GM12874 (cell line): ENCODE measurements around the gene FOXF2.

ENCODE experiments used
- TF ChIP-seq, protein P1 (sequence below): IDR thresholded peaks from 2 replicates; pipeline ENCODE4 v1.5.1; 2011; ENCODE audit warnings: low read depth, mild to moderate bottlenecking, control low read depth, low read length, moderate library complexity; ENCODE audit not compliant: insufficient read depth

Gene FOXF2

GRCh38 chr6:1403851-1404712 is 14.7 kb downstream of the FOXF2 start:
- TF ChIP-seq, protein P1, sequence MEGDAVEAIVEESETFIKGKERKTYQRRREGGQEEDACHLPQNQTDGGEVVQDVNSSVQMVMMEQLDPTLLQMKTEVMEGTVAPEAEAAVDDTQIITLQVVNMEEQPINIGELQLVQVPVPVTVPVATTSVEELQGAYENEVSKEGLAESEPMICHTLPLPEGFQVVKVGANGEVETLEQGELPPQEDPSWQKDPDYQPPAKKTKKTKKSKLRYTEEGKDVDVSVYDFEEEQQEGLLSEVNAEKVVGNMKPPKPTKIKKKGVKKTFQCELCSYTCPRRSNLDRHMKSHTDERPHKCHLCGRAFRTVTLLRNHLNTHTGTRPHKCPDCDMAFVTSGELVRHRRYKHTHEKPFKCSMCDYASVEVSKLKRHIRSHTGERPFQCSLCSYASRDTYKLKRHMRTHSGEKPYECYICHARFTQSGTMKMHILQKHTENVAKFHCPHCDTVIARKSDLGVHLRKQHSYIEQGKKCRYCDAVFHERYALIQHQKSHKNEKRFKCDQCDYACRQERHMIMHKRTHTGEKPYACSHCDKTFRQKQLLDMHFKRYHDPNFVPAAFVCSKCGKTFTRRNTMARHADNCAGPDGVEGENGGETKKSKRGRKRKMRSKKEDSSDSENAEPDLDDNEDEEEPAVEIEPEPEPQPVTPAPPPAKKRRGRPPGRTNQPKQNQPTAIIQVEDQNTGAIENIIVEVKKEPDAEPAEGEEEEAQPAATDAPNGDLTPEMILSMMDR: no peak

DNA sequence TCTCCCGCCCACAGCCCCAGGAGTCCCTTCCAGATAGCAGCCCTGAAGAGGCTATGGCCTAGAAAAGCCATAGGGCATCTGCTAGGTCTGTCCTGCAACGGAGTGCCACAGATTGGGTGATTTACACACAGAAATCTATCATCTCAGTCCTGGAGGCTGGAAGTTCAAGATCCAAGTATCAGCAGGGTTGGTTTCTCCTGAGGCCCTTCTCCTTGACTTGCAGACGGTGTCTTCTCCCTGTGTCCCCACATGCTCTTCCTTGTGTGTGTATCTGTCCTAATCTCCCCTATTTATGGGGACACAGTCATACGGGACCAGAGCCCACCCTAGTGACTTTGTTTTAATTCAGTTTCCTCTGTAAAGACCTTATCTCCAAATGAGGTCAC is 15.3 kb downstream of the FOXF2 start:
- TF ChIP-seq, protein P1: no peak

DNA sequence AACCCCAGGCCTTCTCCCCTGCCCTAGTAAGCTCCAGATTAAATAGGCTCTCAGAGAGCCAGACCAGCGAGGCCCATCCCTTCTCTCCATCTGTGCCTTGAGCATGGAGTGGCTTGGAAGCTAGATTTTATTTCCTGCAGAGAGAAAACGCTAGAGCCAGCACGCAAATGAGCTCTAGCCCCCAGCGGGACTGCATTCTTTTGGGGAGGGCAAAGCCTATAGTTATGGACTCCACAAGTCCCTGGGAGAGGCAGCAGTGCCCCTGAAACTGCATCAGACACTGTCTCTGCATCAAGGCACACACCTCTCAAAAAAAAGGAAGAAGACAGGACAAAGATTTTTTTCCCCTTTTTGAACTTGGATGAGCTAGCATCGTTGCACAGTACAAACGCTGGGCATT is 15.8 kb downstream of the FOXF2 start:
- TF ChIP-seq, protein P1: no peak

GRCh38 chr6:1406306-1407072 is 17.1 kb downstream of the FOXF2 start:
- TF ChIP-seq, protein P1: no peak

- TF ChIP-seq, protein P1: no peak
These were observed 18.2 kb downstream of the FOXF2 start for GRCh38 chr6:1407499-1407990.

GRCh38 chr6:1409774-1410465 is 20.5 kb downstream of the FOXF2 start:
- TF ChIP-seq, protein P1: no peak

GRCh38 chr6:1412901-1413300 is 23.5 kb downstream of the FOXF2 start:
- TF ChIP-seq, protein P1: no peak
